K562 (cell line): ENCODE measurements around the gene ALCAM. TPM values are rescaled to one million over a fixed set of nuclear protein-coding genes. Genes with fewer than 3 reads are reported as not detected.

Experiments used
- ATAC-seq: fragments of 200-7000 bp; cut with Tn5 transposase; 3 replicates; pipeline ENCODE4 v1.9.1; 2020; ENCODE audit warnings: moderate library complexity
- BruUV-seq: library from RNA; stranded (reverse); fragments of 400-500 nt; replicated peaks from 2 replicates; lab custom pipeline; 2021; lab: Mats Ljungman, UMichigan
- CTCF ChIA-PET: fragments of 300-600 bp; formaldehyde crosslinking; extraction: SDS; loops from one replicate; lab custom pipeline; 2021; ENCODE audit warnings: low intra/inter-chr PET ratio; lab: Yijun Ruan, JAX
- POLR2A ChIA-PET: fragments of 300-600, 350-650 bp; sonication (Branson Sonifier 250); formaldehyde crosslinking; extraction: SDS; loops from one replicate; lab custom pipeline; 2021; ENCODE audit warnings: antibody characterized with exemption, inconsistent platforms; lab: Yijun Ruan, JAX
- DNase-seq, 4 experiments: peaks; one replicate each; pipeline versions ENCODE4 v3.0.0 to v3.0.0-alpha.2; 2011 to 2018; ENCODE audit warnings: low spot score in 3 of 4, mixed read lengths in 3 of 4; ENCODE audit errors: extremely low read depth in 1 of 4
- FAIRE-seq: peaks from 2 replicates; lab custom pipeline; 2011; peaks lifted over from hg19 to GRCh38; lab: Jason Lieb, UNC
- H2AFZ ChIP-seq: 2 replicates; pipeline ENCODE4 v1.6.0; 2011; ENCODE audit warnings: low read depth, low read length, control low read depth, inconsistent platforms
- H3K27ac ChIP-seq: fragments of 200-600 bp; 3 replicates; pipeline ENCODE4 v1.8.0; 2011; ENCODE audit warnings: low read depth, mild to moderate bottlenecking, control low read depth, inconsistent platforms, low read length, moderate library complexity, mixed read lengths; ENCODE audit errors: extremely low read depth
- H3K27me3 ChIP-seq, 2 experiments: fragments of 300-600 bp in 1 of 2; 2 replicates in 1 of 2; 3 replicates in 1 of 2; pipeline versions ENCODE4 v1.6.0 to v1.8.0; 2011; ENCODE audit warnings: inconsistent platforms in 2 of 2, low read length in 2 of 2, mild to moderate bottlenecking in 1 of 2, mixed read lengths in 1 of 2, moderate library complexity in 1 of 2; ENCODE audit not compliant: control insufficient read depth in 2 of 2, insufficient read depth in 2 of 2
- H3K36me3 ChIP-seq: fragments of 300-600 bp; 3 replicates; pipeline ENCODE4 v1.8.0; 2011; ENCODE audit warnings: mild to moderate bottlenecking, low read length, inconsistent platforms; ENCODE audit not compliant: control insufficient read depth, insufficient read depth
- H3K4me1 ChIP-seq, 2 experiments: fragments of 200-600 bp in 1 of 2; replicated peaks in 1 of 2; 2 replicates in 1 of 2; 3 replicates in 1 of 2; pipeline versions ENCODE4 v1.5.1 to v1.8.0; 2011; ENCODE audit warnings: inconsistent platforms in 2 of 2, low read length in 2 of 2, mild to moderate bottlenecking in 1 of 2, mixed read lengths in 1 of 2, moderate library complexity in 1 of 2; ENCODE audit not compliant: control insufficient read depth in 2 of 2, insufficient read depth in 2 of 2
- H3K4me2 ChIP-seq: 2 replicates; pipeline ENCODE4 v1.6.1; 2011; ENCODE audit warnings: low read length, control low read depth, inconsistent platforms, mixed read lengths; ENCODE audit not compliant: insufficient read depth
- H3K4me3 ChIP-seq: fragments of 200-600 bp; sonication (generic), shearing (Covaris generic); 2 replicates; pipeline ENCODE4 v1.5.1; 2016; ENCODE audit warnings: control low read depth, inconsistent platforms
- H3K79me2 ChIP-seq: fragments of 200-600 bp; 3 replicates; pipeline ENCODE4 v1.8.0; 2011; ENCODE audit warnings: low read length, inconsistent platforms; ENCODE audit not compliant: control insufficient read depth, insufficient read depth
- H3K9ac ChIP-seq, 2 experiments: 2 replicates each; pipeline versions ENCODE4 v1.6.0 to v1.6.1; 2011; ENCODE audit warnings: low read depth in 2 of 2, low read length in 2 of 2, control low read depth in 1 of 2, inconsistent platforms in 1 of 2, mild to moderate bottlenecking in 1 of 2, mixed read lengths in 1 of 2; ENCODE audit not compliant: insufficient read depth in 1 of 2
- H3K9me1 ChIP-seq: one replicate; pipeline ENCODE4 v1.6.0; 2011; ENCODE audit warnings: inconsistent platforms, mild to moderate bottlenecking, low read length, moderate library complexity; ENCODE audit not compliant: control insufficient read depth, insufficient read depth
- H3K9me3 ChIP-seq: replicated peaks from 2 replicates; pipeline ENCODE4 v1.5.1; 2011; ENCODE audit warnings: low read depth, low read length, inconsistent platforms; ENCODE audit not compliant: control insufficient read depth, insufficient read depth
- H4K20me1 ChIP-seq: replicated peaks from 2 replicates; pipeline ENCODE4 v1.6.1; 2011; ENCODE audit warnings: low read length, inconsistent platforms, mixed read lengths; ENCODE audit not compliant: control insufficient read depth, insufficient read depth
- POLR2H ChIP-seq: IDR thresholded peaks from 2 replicates; pipeline ENCODE4 v1.6.1; 2016; ENCODE audit warnings: missing genetic modification characterization, low read depth, mild to moderate bottlenecking, control low read depth, missing compliant biosample characterization, moderate library complexity
- WGBS: fragments of 100-300 bp; shearing (Covaris generic); methylation state at CpG from one replicate; pipeline ENCODE4 v1.1.6; 2016; ENCODE audit warnings: low coverage, mixed read lengths; ENCODE audit not compliant: insufficient coverage; ENCODE audit errors: missing lambda C conversion rate; 5-methylcytosine and 5-hydroxymethylcytosine counted together
- in situ Hi-C: fragments of 300-500 bp; cut with MboI; formaldehyde crosslinking; loops from 4 replicates; pipeline ENCODE4 v1.15.0; 2018; ENCODE audit warnings: inconsistent platforms, mixed read lengths
- intact Hi-C: fragments of 100-400 bp; cut with micrococcal nuclease; formaldehyde crosslinking; loops from 2 replicates; pipeline ENCODE4 v1.14.2; 2022
- polyA plus RNA-seq, 8 experiments: library from polyadenylated mRNA; depleted of rRNA in 4 of 8; stranded (reverse) in 5 of 8; unstranded in 3 of 8; fragments of >200 nt; fragmentation: Nextera tagmentation in 2 of 8; fragmentation: Illumina TruSeq in 1 of 8; extraction: Ambion mirVana in 2 of 8; extraction: Trizol in 1 of 8; gene quantifications; 2 replicates each; pipeline versions ENCODE4 v1.2.1 to v1.2.3, GENCODE V29; 2011 to 2014; ENCODE audit warnings: inconsistent platforms in 1 of 8, missing spikeins in 1 of 8
- total RNA-seq, 7 experiments: library from RNA; depleted of rRNA in 6 of 7; stranded (reverse); fragments of >200 nt in 6 of 7; fragmentation: Illumina TruSeq in 2 of 7; extraction: Trizol in 2 of 7; gene quantifications; 2 replicates each; pipeline versions ENCODE4 v1.2.1 to v1.2.3, GENCODE V29; 2011 to 2021; ENCODE audit warnings: low replicate concordance in 1 of 7
- TF ChIP-seq, protein P1 (sequence below): fragments of 250-450 bp; sonication (Bioruptor Pico); IDR thresholded peaks from 2 replicates; pipeline ENCODE4 v1.8.0; 2022; ENCODE audit warnings: moderate library complexity, mild to moderate bottlenecking, inconsistent platforms
- TF ChIP-seq, protein P2 (sequence below), 3 experiments: fragments of 200-800 bp in 1 of 3; fragments of 250-450 bp in 1 of 3; fragments of 450-650 bp in 1 of 3; sonication (Bioruptor Pico) in 1 of 3; sonication (Bioruptor generic) in 1 of 3; formaldehyde crosslinking in 1 of 3; IDR thresholded peaks; 2 replicates each; pipeline versions ENCODE4 v1.6.1 to v1.8.0; 2016 to 2022; ENCODE audit warnings: mild to moderate bottlenecking in 2 of 3, missing genetic modification characterization in 2 of 3, missing compliant biosample characterization in 1 of 3, moderate library complexity in 1 of 3
- TF ChIP-seq, protein P3 (sequence below): fragments of 450-650 bp; IDR thresholded peaks from 2 replicates; pipeline ENCODE4 v1.6.1; 2014; ENCODE audit warnings: low read depth, mild to moderate bottlenecking, moderate library complexity, borderline replicate concordance
- TF ChIP-seq, protein P4 (sequence below): fragments of 450-650 bp; formaldehyde crosslinking; IDR thresholded peaks from 2 replicates; pipeline ENCODE4 v1.4.0; 2022; ENCODE audit warnings: missing genetic modification characterization
- TF ChIP-seq, protein P5 (sequence below): fragments of 450-650 bp; formaldehyde crosslinking; IDR thresholded peaks from 2 replicates; pipeline ENCODE4 v1.4.0; 2020; ENCODE audit warnings: mild to moderate bottlenecking, moderate library complexity
- TF ChIP-seq, protein P6 (sequence below), 2 experiments: IDR thresholded peaks; 2 replicates each; pipeline ENCODE4 v1.6.1; 2012; ENCODE audit warnings: improper control_type of control experiment in 2 of 2, low read depth in 2 of 2, low read length in 2 of 2, borderline replicate concordance in 1 of 2

The ALCAM gene
- total and polyA plus RNA-seq, 9 of the 15 experiments (the other 6 are each of a cell fraction or from before 2014, with no cell fraction given), result 0.03 to 0.98 (median 0.14) TPM; not detected in 1

DNA sequence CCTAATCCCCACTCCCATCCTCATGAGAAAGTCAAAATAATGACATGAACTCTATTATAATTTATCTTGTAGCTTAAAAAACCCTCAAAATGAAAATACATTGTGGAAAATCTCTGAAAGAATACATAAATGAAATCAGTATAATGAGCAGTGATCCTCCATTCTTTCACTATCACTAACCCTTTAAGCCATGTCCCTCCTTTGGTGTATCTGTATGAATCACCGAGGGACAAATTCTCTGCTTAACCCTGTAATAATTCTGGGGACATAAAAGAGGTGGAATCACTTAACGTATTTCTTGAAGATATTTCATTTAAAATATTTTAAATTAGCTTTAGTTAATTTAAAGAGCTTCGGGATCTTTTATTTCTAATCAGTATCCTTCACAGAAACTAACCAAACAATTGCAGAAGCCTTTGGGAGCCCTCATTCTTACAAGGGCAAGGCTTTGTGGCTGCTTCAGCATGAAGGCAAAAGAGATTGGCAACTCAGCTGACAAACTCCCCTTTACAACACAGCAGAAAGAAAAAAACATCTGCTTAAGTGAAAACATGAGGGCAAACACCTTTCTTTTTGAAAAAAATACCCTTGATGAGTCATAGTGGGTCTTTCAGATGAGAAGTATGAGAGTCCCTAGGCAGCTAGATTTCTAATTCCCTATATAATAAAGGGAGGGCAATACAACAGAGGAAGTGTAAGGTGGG is 44.0 kb upstream of the ALCAM start:
- in situ Hi-C loops (no loop called here), intact Hi-C loops (no loop called here)
- Histone ChIP-seq H3K9me1 (no peaks in the 10 kb centered on the region), H3K4me1 (no peaks in the 10 kb centered on the region), H3K27me3 (no peaks in the 10 kb centered on the region), H2AFZ (no peak overlapping the region), H3K79me2 (no peaks in the 10 kb centered on the region), H3K4me3 (no peak overlapping the region), H3K9ac (no peak overlapping the region), H3K4me2 (no peak overlapping the region), H3K36me3 (no peaks in the 10 kb centered on the region), H4K20me1 (no peaks in the 10 kb centered on the region), H3K9me3 (no peaks in the 10 kb centered on the region), H3K27ac (no peak overlapping the region)
- CTCF ChIA-PET, result no interaction called here
- ATAC-seq, result no peak
- BruUV-seq, result no TSS peak
- no peak for FAIRE-seq
- DNase-seq, result no peak
- WGBS, result 0% methylated on average over 3 of the region's 3 CpGs
- POLR2A ChIA-PET, result no interaction called here
- TF ChIP-seq, protein P1, sequence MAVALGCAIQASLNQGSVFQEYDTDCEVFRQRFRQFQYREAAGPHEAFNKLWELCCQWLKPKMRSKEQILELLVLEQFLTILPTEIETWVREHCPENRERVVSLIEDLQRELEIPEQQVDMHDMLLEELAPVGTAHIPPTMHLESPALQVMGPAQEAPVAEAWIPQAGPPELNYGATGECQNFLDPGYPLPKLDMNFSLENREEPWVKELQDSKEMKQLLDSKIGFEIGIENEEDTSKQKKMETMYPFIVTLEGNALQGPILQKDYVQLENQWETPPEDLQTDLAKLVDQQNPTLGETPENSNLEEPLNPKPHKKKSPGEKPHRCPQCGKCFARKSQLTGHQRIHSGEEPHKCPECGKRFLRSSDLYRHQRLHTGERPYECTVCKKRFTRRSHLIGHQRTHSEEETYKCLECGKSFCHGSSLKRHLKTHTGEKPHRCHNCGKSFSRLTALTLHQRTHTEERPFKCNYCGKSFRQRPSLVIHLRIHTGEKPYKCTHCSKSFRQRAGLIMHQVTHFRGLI (CRISPR knock-in tag), result no peak
- TF ChIP-seq, protein P2, sequence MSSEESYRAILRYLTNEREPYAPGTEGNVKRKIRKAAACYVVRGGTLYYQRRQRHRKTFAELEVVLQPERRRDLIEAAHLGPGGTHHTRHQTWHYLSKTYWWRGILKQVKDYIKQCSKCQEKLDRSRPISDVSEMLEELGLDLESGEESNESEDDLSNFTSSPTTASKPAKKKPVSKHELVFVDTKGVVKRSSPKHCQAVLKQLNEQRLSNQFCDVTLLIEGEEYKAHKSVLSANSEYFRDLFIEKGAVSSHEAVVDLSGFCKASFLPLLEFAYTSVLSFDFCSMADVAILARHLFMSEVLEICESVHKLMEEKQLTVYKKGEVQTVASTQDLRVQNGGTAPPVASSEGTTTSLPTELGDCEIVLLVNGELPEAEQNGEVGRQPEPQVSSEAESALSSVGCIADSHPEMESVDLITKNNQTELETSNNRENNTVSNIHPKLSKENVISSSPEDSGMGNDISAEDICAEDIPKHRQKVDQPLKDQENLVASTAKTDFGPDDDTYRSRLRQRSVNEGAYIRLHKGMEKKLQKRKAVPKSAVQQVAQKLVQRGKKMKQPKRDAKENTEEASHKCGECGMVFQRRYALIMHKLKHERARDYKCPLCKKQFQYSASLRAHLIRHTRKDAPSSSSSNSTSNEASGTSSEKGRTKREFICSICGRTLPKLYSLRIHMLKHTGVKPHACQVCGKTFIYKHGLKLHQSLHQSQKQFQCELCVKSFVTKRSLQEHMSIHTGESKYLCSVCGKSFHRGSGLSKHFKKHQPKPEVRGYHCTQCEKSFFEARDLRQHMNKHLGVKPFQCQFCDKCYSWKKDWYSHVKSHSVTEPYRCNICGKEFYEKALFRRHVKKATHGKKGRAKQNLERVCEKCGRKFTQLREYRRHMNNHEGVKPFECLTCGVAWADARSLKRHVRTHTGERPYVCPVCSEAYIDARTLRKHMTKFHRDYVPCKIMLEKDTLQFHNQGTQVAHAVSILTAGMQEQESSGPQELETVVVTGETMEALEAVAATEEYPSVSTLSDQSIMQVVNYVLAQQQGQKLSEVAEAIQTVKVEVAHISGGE (CRISPR knock-in tag; IDR thresholded peaks at IDR 0.05), result no peak
- TF ChIP-seq, protein P3, sequence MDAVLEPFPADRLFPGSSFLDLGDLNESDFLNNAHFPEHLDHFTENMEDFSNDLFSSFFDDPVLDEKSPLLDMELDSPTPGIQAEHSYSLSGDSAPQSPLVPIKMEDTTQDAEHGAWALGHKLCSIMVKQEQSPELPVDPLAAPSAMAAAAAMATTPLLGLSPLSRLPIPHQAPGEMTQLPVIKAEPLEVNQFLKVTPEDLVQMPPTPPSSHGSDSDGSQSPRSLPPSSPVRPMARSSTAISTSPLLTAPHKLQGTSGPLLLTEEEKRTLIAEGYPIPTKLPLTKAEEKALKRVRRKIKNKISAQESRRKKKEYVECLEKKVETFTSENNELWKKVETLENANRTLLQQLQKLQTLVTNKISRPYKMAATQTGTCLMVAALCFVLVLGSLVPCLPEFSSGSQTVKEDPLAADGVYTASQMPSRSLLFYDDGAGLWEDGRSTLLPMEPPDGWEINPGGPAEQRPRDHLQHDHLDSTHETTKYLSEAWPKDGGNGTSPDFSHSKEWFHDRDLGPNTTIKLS, result no peak
- TF ChIP-seq, protein P4, sequence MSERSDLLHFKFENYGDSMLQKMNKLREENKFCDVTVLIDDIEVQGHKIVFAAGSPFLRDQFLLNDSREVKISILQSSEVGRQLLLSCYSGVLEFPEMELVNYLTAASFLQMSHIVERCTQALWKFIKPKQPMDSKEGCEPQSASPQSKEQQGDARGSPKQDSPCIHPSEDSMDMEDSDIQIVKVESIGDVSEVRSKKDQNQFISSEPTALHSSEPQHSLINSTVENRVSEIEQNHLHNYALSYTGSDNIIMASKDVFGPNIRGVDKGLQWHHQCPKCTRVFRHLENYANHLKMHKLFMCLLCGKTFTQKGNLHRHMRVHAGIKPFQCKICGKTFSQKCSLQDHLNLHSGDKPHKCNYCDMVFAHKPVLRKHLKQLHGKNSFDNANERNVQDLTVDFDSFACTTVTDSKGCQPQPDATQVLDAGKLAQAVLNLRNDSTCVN (CRISPR knock-in tag), result no peak
- TF ChIP-seq, protein P5, sequence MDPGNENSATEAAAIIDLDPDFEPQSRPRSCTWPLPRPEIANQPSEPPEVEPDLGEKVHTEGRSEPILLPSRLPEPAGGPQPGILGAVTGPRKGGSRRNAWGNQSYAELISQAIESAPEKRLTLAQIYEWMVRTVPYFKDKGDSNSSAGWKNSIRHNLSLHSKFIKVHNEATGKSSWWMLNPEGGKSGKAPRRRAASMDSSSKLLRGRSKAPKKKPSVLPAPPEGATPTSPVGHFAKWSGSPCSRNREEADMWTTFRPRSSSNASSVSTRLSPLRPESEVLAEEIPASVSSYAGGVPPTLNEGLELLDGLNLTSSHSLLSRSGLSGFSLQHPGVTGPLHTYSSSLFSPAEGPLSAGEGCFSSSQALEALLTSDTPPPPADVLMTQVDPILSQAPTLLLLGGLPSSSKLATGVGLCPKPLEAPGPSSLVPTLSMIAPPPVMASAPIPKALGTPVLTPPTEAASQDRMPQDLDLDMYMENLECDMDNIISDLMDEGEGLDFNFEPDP, result no peak
- TF ChIP-seq POLR2H (tag), result no peak
- TF ChIP-seq, protein P6, sequence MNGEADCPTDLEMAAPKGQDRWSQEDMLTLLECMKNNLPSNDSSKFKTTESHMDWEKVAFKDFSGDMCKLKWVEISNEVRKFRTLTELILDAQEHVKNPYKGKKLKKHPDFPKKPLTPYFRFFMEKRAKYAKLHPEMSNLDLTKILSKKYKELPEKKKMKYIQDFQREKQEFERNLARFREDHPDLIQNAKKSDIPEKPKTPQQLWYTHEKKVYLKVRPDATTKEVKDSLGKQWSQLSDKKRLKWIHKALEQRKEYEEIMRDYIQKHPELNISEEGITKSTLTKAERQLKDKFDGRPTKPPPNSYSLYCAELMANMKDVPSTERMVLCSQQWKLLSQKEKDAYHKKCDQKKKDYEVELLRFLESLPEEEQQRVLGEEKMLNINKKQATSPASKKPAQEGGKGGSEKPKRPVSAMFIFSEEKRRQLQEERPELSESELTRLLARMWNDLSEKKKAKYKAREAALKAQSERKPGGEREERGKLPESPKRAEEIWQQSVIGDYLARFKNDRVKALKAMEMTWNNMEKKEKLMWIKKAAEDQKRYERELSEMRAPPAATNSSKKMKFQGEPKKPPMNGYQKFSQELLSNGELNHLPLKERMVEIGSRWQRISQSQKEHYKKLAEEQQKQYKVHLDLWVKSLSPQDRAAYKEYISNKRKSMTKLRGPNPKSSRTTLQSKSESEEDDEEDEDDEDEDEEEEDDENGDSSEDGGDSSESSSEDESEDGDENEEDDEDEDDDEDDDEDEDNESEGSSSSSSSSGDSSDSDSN (IDR thresholded peaks at IDR 0.05; ENCODE audit: borderline replicate concordance in 1 of 2, low read depth in 2 of 2, low read length in 2 of 2), result no peak
